GM19324 (cell line): Measurements from ENCODE around the gene PRTFDC1.

Source experiments
- ATAC-seq: cut with Tn5 transposase; IDR thresholded peaks from one replicate; pipeline ENCODE4 v1.9.1; 2021; ENCODE audit warnings: mild to moderate bottlenecking, moderate library complexity; ENCODE audit not compliant: unreplicated experiment, low FRiP score

Gene PRTFDC1

GRCh38 chr10:24882047-24882698 is 70.2 kb downstream of the PRTFDC1 start:
- ATAC-seq = peak; percentile 53

GRCh38 chr10:24879861-24880260 is 72.5 kb downstream of the PRTFDC1 start:
- ATAC-seq = no peak

- no peak for ATAC-seq
Observed at GRCh38 chr10:24874133-24874532, 78.3 kb downstream of the PRTFDC1 start.

GRCh38 chr10:24873281-24873683 is 79.1 kb downstream of the PRTFDC1 start:
- ATAC-seq = no peak

- no peak for ATAC-seq
Observed at GRCh38 chr10:24872790-24873182, 79.6 kb downstream of the PRTFDC1 start.

GRCh38 chr10:24872049-24872789 is 80.2 kb downstream of the PRTFDC1 start:
- ATAC-seq = no peak

- no peak for ATAC-seq
Observed at GRCh38 chr10:24871011-24871935, 81.1 kb downstream of the PRTFDC1 start.

GRCh38 chr10:24869354-24870015 is 82.9 kb downstream of the PRTFDC1 start:
- ATAC-seq = no peak

- ATAC-seq = no peak
Observed at GRCh38 chr10:24866604-24867583, 85.5 kb downstream of the PRTFDC1 start.

GRCh38 chr10:24865783-24866182 is 86.6 kb downstream of the PRTFDC1 start:
- ATAC-seq = no peak

GRCh38 chr10:24862589-24862988 is 89.8 kb downstream of the PRTFDC1 start:
- ATAC-seq = no peak

GRCh38 chr10:24858288-24859270 is 93.8 kb downstream of the PRTFDC1 start:
- no peak for ATAC-seq

- ATAC-seq = no peak
Observed at GRCh38 chr10:24857031-24857725, 95.2 kb downstream of the PRTFDC1 start.

GRCh38 chr10:24854256-24854655 is 98.2 kb downstream of the PRTFDC1 start:
- no peak for ATAC-seq

- ATAC-seq = no peak
Observed at GRCh38 chr10:24853661-24854060, 98.7 kb downstream of the PRTFDC1 start.

- no peak for ATAC-seq
Observed at GRCh38 chr10:24851629-24852028, 100.8 kb downstream of the PRTFDC1 start.

- no peak for ATAC-seq
Observed at GRCh38 chr10:24850727-24851296, 101.6 kb downstream of the PRTFDC1 start.
